GM23338 (cell line): ENCODE results near the gene PITPNC1. TPM values are rescaled to one million over a fixed set of nuclear protein-coding genes. Genes with fewer than 3 reads are reported as not detected.
A peak's percentile ranks its signal among the peaks of the same experiment; 100 is the strongest.

Experiments used
- ATAC-seq: fragments of 200-7000 bp; cut with Tn5 transposase; 3 replicates; pipeline ENCODE4 v1.9.1; 2020
- DNase-seq: peaks from one replicate; pipeline ENCODE4 v3.0.0-alpha.2; 2015; ENCODE audit warnings: low spot score
- H2AFZ ChIP-seq: fragments of 200-600 bp; sonication (generic); 2 replicates; pipeline ENCODE4 v1.8.0; 2016; ENCODE audit warnings: antibody characterized with exemption, mild to moderate bottlenecking, moderate library complexity
- H3F3A ChIP-seq: fragments of 200-600 bp; sonication (generic); replicated peaks from 2 replicates; pipeline ENCODE4 v1.8.0; 2017; ENCODE audit warnings: antibody characterized with exemption, mixed run types, low read depth
- H3K27ac ChIP-seq: fragments of 200-600 bp; sonication (generic); 2 replicates; pipeline ENCODE4 v1.6.1; 2016; ENCODE audit warnings: low read depth
- H3K27me3 ChIP-seq: fragments of 200-600 bp; sonication (generic); 2 replicates; pipeline ENCODE4 v1.8.0; 2016; ENCODE audit warnings: mild to moderate bottlenecking, mixed run types, moderate library complexity; ENCODE audit not compliant: insufficient read depth
- H3K36me3 ChIP-seq: fragments of 200-600 bp; sonication (generic); 2 replicates; pipeline ENCODE4 v1.8.0; 2016; ENCODE audit warnings: mild to moderate bottlenecking; ENCODE audit not compliant: insufficient read depth
- H3K4me1 ChIP-seq: fragments of 200-600 bp; sonication (generic); 2 replicates; pipeline ENCODE4 v1.8.0; 2016; ENCODE audit warnings: mild to moderate bottlenecking, moderate library complexity; ENCODE audit not compliant: insufficient read depth
- H3K4me2 ChIP-seq: fragments of 200-600 bp; sonication (generic); 2 replicates; pipeline ENCODE4 v1.7.1; 2017; ENCODE audit warnings: mixed run types
- H3K4me3 ChIP-seq: fragments of 200-600 bp; sonication (generic); 2 replicates; pipeline ENCODE4 v1.6.1; 2016; ENCODE audit warnings: mixed run types
- H3K79me2 ChIP-seq: fragments of 200-600 bp; sonication (generic); replicated peaks from 2 replicates; pipeline ENCODE4 v1.8.0; 2017; ENCODE audit warnings: mild to moderate bottlenecking; ENCODE audit not compliant: insufficient read depth
- H3K9me2 ChIP-seq: fragments of 200-600 bp; sonication (generic); 2 replicates; pipeline ENCODE4 v1.8.0; 2017; ENCODE audit not compliant: insufficient read depth
- H4K20me1 ChIP-seq: fragments of 200-600 bp; sonication (generic); replicated peaks from 2 replicates; pipeline ENCODE4 v1.8.0; 2017; ENCODE audit warnings: mild to moderate bottlenecking; ENCODE audit not compliant: insufficient read depth
- H3K27ac Mint-ChIP-seq: 2 replicates; pipeline ENCODE4 v1.8.0; 2020; ENCODE audit warnings: inconsistent platforms, mild to moderate bottlenecking, moderate library complexity, mixed read lengths
- H3K27me3 Mint-ChIP-seq: 3 replicates; pipeline ENCODE4 v1.8.0; 2022; ENCODE audit warnings: low read depth, mild to moderate bottlenecking, moderate library complexity, mixed read lengths, inconsistent platforms; ENCODE audit not compliant: insufficient read depth, poor library complexity
- H3K36me3 Mint-ChIP-seq: 3 replicates; pipeline ENCODE4 v1.8.0; 2021; ENCODE audit warnings: low read depth, mild to moderate bottlenecking, inconsistent platforms, moderate library complexity, mixed read lengths
- H3K4me1 Mint-ChIP-seq: 3 replicates; pipeline ENCODE4 v1.8.0; 2020; ENCODE audit warnings: mild to moderate bottlenecking, inconsistent platforms, mixed read lengths
- H3K4me3 Mint-ChIP-seq: 3 replicates; pipeline ENCODE4 v1.8.0; 2021; ENCODE audit warnings: moderate library complexity, mild to moderate bottlenecking, inconsistent platforms, mixed read lengths
- H3K9me3 Mint-ChIP-seq: 3 replicates; pipeline ENCODE4 v1.8.0; 2020; ENCODE audit warnings: moderate library complexity, mild to moderate bottlenecking, inconsistent platforms, mixed read lengths
- CREB1 ChIP-seq: fragments of 250-450 bp; sonication (Bioruptor Pico); IDR thresholded peaks from 2 replicates; pipeline ENCODE4 v1.5.0; 2020; ENCODE audit warnings: low read depth, mild to moderate bottlenecking, moderate library complexity
- CTCF ChIP-seq, 2 experiments: fragments of 200-600 bp in 1 of 2; sonication (generic) in 1 of 2; conservative IDR thresholded peaks; 2 replicates each; pipeline versions ENCODE4 v1.5.1 to v1.6.1; 2016 to 2017; ENCODE audit warnings: antibody characterized with exemption in 2 of 2, low read depth in 2 of 2, mild to moderate bottlenecking in 2 of 2, moderate library complexity in 1 of 2
- ETS1 ChIP-seq: IDR thresholded peaks from 2 replicates; pipeline ENCODE4 v1.6.1; 2016; ENCODE audit warnings: antibody characterized with exemption
- EZH2 ChIP-seq: fragments of 200-600 bp; sonication (generic); IDR thresholded peaks from one replicate; pipeline ENCODE4 v1.8.0; 2017; ENCODE audit warnings: antibody characterized with exemption, mild to moderate bottlenecking, low read depth; ENCODE audit not compliant: unreplicated experiment
- EZH2phosphoT487 ChIP-seq: fragments of 200-600 bp; sonication (generic); IDR thresholded peaks from one replicate; pipeline ENCODE4 v1.8.1; 2018; ENCODE audit warnings: antibody characterized with exemption; ENCODE audit not compliant: unreplicated experiment
- JUNB ChIP-seq: IDR thresholded peaks from one replicate; pipeline ENCODE4 v1.6.1; 2016; ENCODE audit warnings: antibody characterized with exemption; ENCODE audit not compliant: unreplicated experiment
- NANOG ChIP-seq: IDR thresholded peaks from 2 replicates; pipeline ENCODE4 v1.6.1; 2016; ENCODE audit warnings: antibody characterized with exemption, borderline replicate concordance
- POLR2AphosphoS5 ChIP-seq: IDR thresholded peaks from 2 replicates; pipeline ENCODE4 v1.6.1; 2016; ENCODE audit warnings: antibody characterized with exemption, low read depth
- REST ChIP-seq: IDR thresholded peaks from one replicate; pipeline ENCODE4 v1.6.1; 2018; ENCODE audit warnings: antibody characterized with exemption; ENCODE audit not compliant: unreplicated experiment
- STAT1 ChIP-seq: IDR thresholded peaks from one replicate; pipeline ENCODE4 v1.6.1; 2016; ENCODE audit warnings: antibody characterized with exemption; ENCODE audit not compliant: unreplicated experiment
- ZNF114 ChIP-seq: fragments of 250-450 bp; sonication (Bioruptor Pico); IDR thresholded peaks from 2 replicates; pipeline ENCODE4 v1.5.0; 2020; ENCODE audit warnings: mild to moderate bottlenecking, moderate library complexity
- ZNF331 ChIP-seq: fragments of 250-450 bp; sonication (Bioruptor Pico); IDR thresholded peaks from 2 replicates; pipeline ENCODE4 v1.5.0; 2020; ENCODE audit warnings: low read depth, mild to moderate bottlenecking, moderate library complexity
- ZNF462 ChIP-seq: fragments of 250-450 bp; sonication (Bioruptor Pico); IDR thresholded peaks from 2 replicates; pipeline ENCODE4 v1.5.0; 2020; ENCODE audit warnings: mild to moderate bottlenecking, moderate library complexity
- polyA plus RNA-seq: library from polyadenylated mRNA; unstranded; fragments of >200 nt; fragmentation: Nextera tagmentation; extraction: Ambion mirVana; gene quantifications from 2 replicates; pipeline ENCODE4 v1.2.1, GENCODE V29; 2016
- total RNA-seq: library from RNA; depleted of rRNA; stranded (reverse); fragments of >200 nt; shearing (Covaris generic); gene quantifications from 2 replicates; pipeline ENCODE4 v1.2.3, GENCODE V29; 2014

The PITPNC1 gene
- total and polyA plus RNA-seq, 2 experiments from 2014 or later, result 23.0 to 32.6 TPM

- DNase-seq (no peak), ATAC-seq (no peak)
- Histone ChIP-seq H3K27me3 (no peaks in the 10 kb centered on the region), H4K20me1 (no peaks in the 10 kb centered on the region; the same call in 1 of the 2 replicates), H3K79me2 (peaks cover 99% of the 10 kb centered on the region), H3K36me3 (no peaks in the 10 kb centered on the region), H3F3A (no peaks in the 10 kb centered on the region), H3K4me3 (no peak overlapping the region), H3K27ac (peak overlapping the region; percentile 73; the same call in 1 of the 2 replicates), H2AFZ (no peak overlapping the region), H3K9me2 (peaks cover 4% of the 10 kb centered on the region; the same call in 1 of the 2 replicates), H3K4me1 (peaks cover 42% of the 10 kb centered on the region), H3K4me2 (peak overlapping the region; percentile 28)
- H3K4me1 Mint-ChIP-seq, result peaks cover 37% of the 10 kb centered on the region
- no peak overlapping the region for H3K4me3 Mint-ChIP-seq
- H3K36me3 Mint-ChIP-seq, result peaks cover 15% of the 10 kb centered on the region
- peaks cover 8% of the 10 kb centered on the region for H3K27me3 Mint-ChIP-seq
- no peak for TF ChIP-seq EZH2
- no peak for TF ChIP-seq STAT1
- no peak for TF ChIP-seq NANOG
- no peak for TF ChIP-seq ZNF331 (CRISPR knock-in tag)
- no peak for TF ChIP-seq EZH2phosphoT487
- TF ChIP-seq ETS1, result no peak
- no peak for TF ChIP-seq CTCF (conservative IDR thresholded peaks at IDR 0.05; ENCODE audit: low read depth in 2 of 2)
- no peak for TF ChIP-seq ZNF462 (CRISPR knock-in tag)
- no peak for TF ChIP-seq POLR2AphosphoS5
- no peak for TF ChIP-seq REST
- TF ChIP-seq JUNB, result no peak
- TF ChIP-seq ZNF114 (CRISPR knock-in tag), result no peak
- TF ChIP-seq CREB1 (CRISPR knock-in tag), result no peak
- peaks cover 11% of the 10 kb centered on the region for H3K9me3 Mint-ChIP-seq
- no peak overlapping the region for H3K27ac Mint-ChIP-seq
These were observed 126.7 kb downstream of the PITPNC1 start for GRCh38 chr17:67503739-67504138.
